Activated CD8-positive, alpha-beta T cell treated with anti-CD3 and anti-CD28 coated beads, Interleukin-2, amount 10 ng/mL, durations not matched to agents 7 days and 5 days (primary cell): Measurements from ENCODE around the gene FRA10AC1. TPM values are rescaled to one million over a fixed set of nuclear protein-coding genes. Genes with fewer than 3 reads are reported as not detected.
"Not testable (repeated sequence)": the region's sequence is repeated elsewhere in the genome, so short reads cannot be mapped to it uniquely, and the experiment has no call there.

ENCODE experiments used
- ATAC-seq: fragments of 150-1000 bp; cut with Tn5 transposase; one replicate; pipeline ENCODE4 v1.10.0; 2021; ENCODE audit warnings: moderate library complexity
- CTCF ChIA-PET: fragments of 350-600 bp; sonication (Branson Sonifier 250); formaldehyde crosslinking; loops from one replicate; lab custom pipeline; 2021; ENCODE audit warnings: antibody characterized with exemption; lab: Charles Lee
- POLR2A ChIA-PET: fragments of 350-600 bp; sonication (Branson Sonifier 250); formaldehyde crosslinking; loops from one replicate; lab custom pipeline; 2021; ENCODE audit warnings: antibody characterized with exemption; lab: Charles Lee
- DNase-seq: peaks from one replicate; pipeline ENCODE4 v3.0.0-alpha.2; 2020
- H3K27ac Mint-ChIP-seq: one replicate; pipeline ENCODE4 v1.8.0; 2021; ENCODE audit warnings: mild to moderate bottlenecking, mixed read lengths
- H3K27me3 Mint-ChIP-seq: one replicate; pipeline ENCODE4 v1.8.0; 2021; ENCODE audit warnings: low read depth, mixed read lengths
- H3K36me3 Mint-ChIP-seq: one replicate; pipeline ENCODE4 v1.8.0; 2021; ENCODE audit warnings: low read depth, mixed read lengths
- H3K4me1 Mint-ChIP-seq: one replicate; pipeline ENCODE4 v1.8.0; 2021; ENCODE audit warnings: low read depth, mixed read lengths
- H3K4me3 Mint-ChIP-seq: one replicate; pipeline ENCODE4 v1.8.0; 2021; ENCODE audit warnings: mild to moderate bottlenecking, mixed read lengths
- H3K9me3 Mint-ChIP-seq: one replicate; pipeline ENCODE4 v1.8.0; 2022; ENCODE audit warnings: mixed read lengths; ENCODE audit not compliant: insufficient read depth
- total RNA-seq, 2 experiments: library from RNA; stranded (reverse); gene quantifications; one replicate each; pipeline ENCODE4 v1.2.3, GENCODE V29; 2021

FRA10AC1 gene
- total RNA-seq, 2 experiments from 2014 or later, result 5.4 to 6.0 TPM

GRCh38 chr10:93697207-93697606 lies 5.2 kb downstream of the FRA10AC1 start:
- no peak for DNase-seq
- no peak overlapping the region for H3K27ac Mint-ChIP-seq
- CTCF ChIA-PET, result interaction anchor here (0.7 to 1.3 kb wide), 2 partner anchors 13 to 25 kb away, joined by 3 read pairs; no protein-coding TSS in a partner anchor
- no peaks in the 10 kb centered on the region for H3K27me3 Mint-ChIP-seq
- H3K36me3 Mint-ChIP-seq, result peaks cover 8% of the 10 kb centered on the region
- POLR2A ChIA-PET, result no interaction called here
- no peaks in the 10 kb centered on the region for H3K9me3 Mint-ChIP-seq
- no peak for ATAC-seq
- H3K4me1 Mint-ChIP-seq, result no peaks in the 10 kb centered on the region
- no peak overlapping the region for H3K4me3 Mint-ChIP-seq

- H3K4me1 Mint-ChIP-seq, H3K27ac Mint-ChIP-seq, ATAC-seq, H3K27me3 Mint-ChIP-seq, DNase-seq, H3K36me3 Mint-ChIP-seq, POLR2A ChIA-PET, H3K9me3 Mint-ChIP-seq, H3K4me3 Mint-ChIP-seq: not testable (repeated sequence)
- CTCF ChIA-PET, result interaction anchor here (0.6 to 1.3 kb wide), 2 partner anchors 11 to 26 kb away, joined by 3 read pairs; no protein-coding TSS in a partner anchor
These were observed 5.8 kb downstream of the FRA10AC1 start for GRCh38 chr10:93696582-93696981.

GRCh38 chr10:93695740-93696139 lies 6.7 kb downstream of the FRA10AC1 start:
- Mint-ChIP-seq H3K4me1 (no peaks in the 10 kb centered on the region), H3K27ac (no peak overlapping the region), H3K36me3 (peaks cover 8% of the 10 kb centered on the region), H3K4me3 (no peak overlapping the region), H3K9me3 (no peaks in the 10 kb centered on the region), H3K27me3 (no peaks in the 10 kb centered on the region)
- ATAC-seq (no peak), DNase-seq (no peak)
- ChIA-PET POLR2A (no interaction called here), CTCF (no interaction called here)

- Mint-ChIP-seq H3K36me3 (no peaks in the 10 kb centered on the region), H3K4me1 (no peaks in the 10 kb centered on the region), H3K27ac (no peak overlapping the region), H3K9me3 (no peaks in the 10 kb centered on the region), H3K27me3 (peaks cover 2% of the 10 kb centered on the region), H3K4me3 (no peak overlapping the region)
- ATAC-seq (no peak), DNase-seq (no peak)
- CTCF ChIA-PET, result no interaction called here
- POLR2A ChIA-PET, result no interaction called here
These were observed 14.7 kb downstream of the FRA10AC1 start for GRCh38 chr10:93687737-93688136.

- H3K9me3 Mint-ChIP-seq, result no peaks in the 10 kb centered on the region
- ChIA-PET POLR2A (no interaction called here), CTCF (interaction anchor here (0.8 to 2.4 kb wide), 5 partner anchors 22 to 640 kb away, joined by 3 to 8 read pairs (median 6); partner anchors contain the start of gene FRA10AC1)
These were observed 21.9 kb downstream of the FRA10AC1 start for GRCh38 chr10:93680412-93681047.

GRCh38 chr10:93678805-93679587 lies 23.4 kb downstream of the FRA10AC1 start:
- POLR2A ChIA-PET, result no interaction called here
- no peaks in the 10 kb centered on the region for H3K36me3 Mint-ChIP-seq
- H3K27me3 Mint-ChIP-seq, result no peaks in the 10 kb centered on the region
- no peak overlapping the region for H3K27ac Mint-ChIP-seq
- ATAC-seq (no peak), DNase-seq (no peak)
- CTCF ChIA-PET, result interaction anchor here (1.2 to 2.4 kb wide), 3 partner anchors 122 to 196 kb away, joined by 3 to 6 read pairs (median 4); no protein-coding TSS in a partner anchor
- H3K9me3 Mint-ChIP-seq, result no peaks in the 10 kb centered on the region
- no peak overlapping the region for H3K4me3 Mint-ChIP-seq
- no peaks in the 10 kb centered on the region for H3K4me1 Mint-ChIP-seq

More at GRCh38 chr10:93680412-93681047, 21.9 kb downstream of the FRA10AC1 start:
- no peak overlapping the region for H3K27ac Mint-ChIP-seq
- H3K36me3 Mint-ChIP-seq, result no peaks in the 10 kb centered on the region
- no peak overlapping the region for H3K4me3 Mint-ChIP-seq
- no peak for DNase-seq
- no peak for ATAC-seq
- no peaks in the 10 kb centered on the region for H3K4me1 Mint-ChIP-seq
- no peaks in the 10 kb centered on the region for H3K27me3 Mint-ChIP-seq

- Mint-ChIP-seq H3K27ac (no peak overlapping the region), H3K9me3 (no peaks in the 10 kb centered on the region), H3K4me1 (no peaks in the 10 kb centered on the region), H3K4me3 (no peak overlapping the region), H3K27me3 (no peaks in the 10 kb centered on the region), H3K36me3 (no peaks in the 10 kb centered on the region)
- ATAC-seq (no peak), DNase-seq (no peak)
- ChIA-PET CTCF (interaction anchor here (0.7 to 1.3 kb wide), 3 partner anchors 124 to 302 kb away, joined by 3 to 4 read pairs (median 3); no protein-coding TSS in a partner anchor), POLR2A (no interaction called here)
These were observed 24.0 kb downstream of the FRA10AC1 start for GRCh38 chr10:93678386-93678785.

GRCh38 chr10:93673791-93674190 lies 28.6 kb downstream of the FRA10AC1 start:
- no peak for DNase-seq
- Mint-ChIP-seq H3K27me3 (no peaks in the 10 kb centered on the region), H3K36me3 (no peaks in the 10 kb centered on the region), H3K9me3 (no peaks in the 10 kb centered on the region), H3K27ac (no peak overlapping the region), H3K4me3 (no peak overlapping the region), H3K4me1 (no peaks in the 10 kb centered on the region)
- no peak for ATAC-seq
- ChIA-PET CTCF (no interaction called here), POLR2A (no interaction called here)

GRCh38 chr10:93672890-93673289 lies 29.5 kb downstream of the FRA10AC1 start:
- H3K9me3 Mint-ChIP-seq, result no peaks in the 10 kb centered on the region
- ATAC-seq, result no peak
- H3K4me3 Mint-ChIP-seq, result no peak overlapping the region
- DNase-seq, result no peak
- no peaks in the 10 kb centered on the region for H3K27me3 Mint-ChIP-seq
- CTCF ChIA-PET, result no interaction called here
- POLR2A ChIA-PET, result no interaction called here
- H3K36me3 Mint-ChIP-seq, result no peaks in the 10 kb centered on the region
- H3K4me1 Mint-ChIP-seq, result no peaks in the 10 kb centered on the region
- no peak overlapping the region for H3K27ac Mint-ChIP-seq

GRCh38 chr10:93672022-93672678 lies 30.2 kb downstream of the FRA10AC1 start:
- DNase-seq, result no peak
- no peak overlapping the region for H3K27ac Mint-ChIP-seq
- no peaks in the 10 kb centered on the region for H3K36me3 Mint-ChIP-seq
- ChIA-PET POLR2A (no interaction called here), CTCF (no interaction called here)
- no peak for ATAC-seq
- no peak overlapping the region for H3K4me3 Mint-ChIP-seq
- H3K27me3 Mint-ChIP-seq, result no peaks in the 10 kb centered on the region
- H3K9me3 Mint-ChIP-seq, result no peaks in the 10 kb centered on the region
- no peaks in the 10 kb centered on the region for H3K4me1 Mint-ChIP-seq

GRCh38 chr10:93671042-93671441 lies 31.4 kb downstream of the FRA10AC1 start:
- Mint-ChIP-seq H3K27ac (no peak overlapping the region), H3K9me3 (no peaks in the 10 kb centered on the region), H3K4me3 (no peak overlapping the region), H3K27me3 (no peaks in the 10 kb centered on the region), H3K36me3 (no peaks in the 10 kb centered on the region), H3K4me1 (no peaks in the 10 kb centered on the region)
- ChIA-PET POLR2A (no interaction called here), CTCF (no interaction called here)
- DNase-seq (no peak), ATAC-seq (no peak)

GRCh38 chr10:93670372-93670771 lies 32.0 kb downstream of the FRA10AC1 start:
- Mint-ChIP-seq H3K36me3 (no peaks in the 10 kb centered on the region), H3K9me3 (no peaks in the 10 kb centered on the region), H3K27ac (no peak overlapping the region), H3K27me3 (no peaks in the 10 kb centered on the region), H3K4me1 (no peaks in the 10 kb centered on the region), H3K4me3 (no peak overlapping the region)
- ATAC-seq (no peak), DNase-seq (no peak)
- ChIA-PET POLR2A (no interaction called here), CTCF (no interaction called here)
